NCI-H2227 treated with DMSO at 0.1 percent for 48 hours (cell line): Measurements from ENCODE around the gene MLXIPL.

Source experiments
- DNase-seq: peaks from one replicate; lab custom pipeline; 2025; lab: John Stamatoyannopoulos, UW

Gene MLXIPL

GRCh38 chr7:73544678-73545077, 79.6 kb downstream of the MLXIPL start:
- no peak for DNase-seq
